ENCODE measurements around the gene MOSPD2.

MOSPD2 gene

DNA sequence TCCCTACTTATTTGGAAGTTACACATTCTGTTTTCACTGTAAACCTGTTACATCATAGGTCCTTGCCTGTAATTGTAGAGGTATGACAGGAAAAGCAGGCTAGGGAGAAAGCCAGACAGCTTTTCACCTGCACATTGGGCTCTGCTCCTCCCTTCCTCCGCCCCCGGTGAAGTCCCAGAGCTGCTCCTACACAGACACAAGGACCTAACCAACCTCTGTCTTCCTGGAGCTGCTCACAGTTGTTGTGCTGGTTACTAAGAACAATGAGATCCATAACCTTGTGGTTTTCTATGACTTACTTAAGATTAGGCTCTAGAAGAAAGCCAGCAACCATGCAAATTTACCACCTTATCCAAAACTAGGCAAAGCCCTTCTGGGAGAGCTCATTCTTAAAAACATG, 40.0 kb downstream of the MOSPD2 start:
- Histone ChIP-seq H3K4me3 (replicated peaks; ENCODE audit: low read depth, low read length) (no peak overlapping the region), H3K27me3 (replicated peaks; ENCODE audit: control insufficient read depth, insufficient read depth, low read length) (no peaks in the 10 kb centered on the region), H3K36me3 (ENCODE audit: control insufficient read depth, insufficient read depth, low read length) (peaks cover 1% of the 10 kb centered on the region)
- no peak for DNase-seq (ENCODE audit: extremely low read depth, insufficient read length)
- TF ChIP-seq, protein P1, sequence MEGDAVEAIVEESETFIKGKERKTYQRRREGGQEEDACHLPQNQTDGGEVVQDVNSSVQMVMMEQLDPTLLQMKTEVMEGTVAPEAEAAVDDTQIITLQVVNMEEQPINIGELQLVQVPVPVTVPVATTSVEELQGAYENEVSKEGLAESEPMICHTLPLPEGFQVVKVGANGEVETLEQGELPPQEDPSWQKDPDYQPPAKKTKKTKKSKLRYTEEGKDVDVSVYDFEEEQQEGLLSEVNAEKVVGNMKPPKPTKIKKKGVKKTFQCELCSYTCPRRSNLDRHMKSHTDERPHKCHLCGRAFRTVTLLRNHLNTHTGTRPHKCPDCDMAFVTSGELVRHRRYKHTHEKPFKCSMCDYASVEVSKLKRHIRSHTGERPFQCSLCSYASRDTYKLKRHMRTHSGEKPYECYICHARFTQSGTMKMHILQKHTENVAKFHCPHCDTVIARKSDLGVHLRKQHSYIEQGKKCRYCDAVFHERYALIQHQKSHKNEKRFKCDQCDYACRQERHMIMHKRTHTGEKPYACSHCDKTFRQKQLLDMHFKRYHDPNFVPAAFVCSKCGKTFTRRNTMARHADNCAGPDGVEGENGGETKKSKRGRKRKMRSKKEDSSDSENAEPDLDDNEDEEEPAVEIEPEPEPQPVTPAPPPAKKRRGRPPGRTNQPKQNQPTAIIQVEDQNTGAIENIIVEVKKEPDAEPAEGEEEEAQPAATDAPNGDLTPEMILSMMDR (IDR thresholded peaks at IDR 0.05; ENCODE audit: insufficient read depth, low read length, poor library complexity, severe bottlenecking) = no peak

DNA sequence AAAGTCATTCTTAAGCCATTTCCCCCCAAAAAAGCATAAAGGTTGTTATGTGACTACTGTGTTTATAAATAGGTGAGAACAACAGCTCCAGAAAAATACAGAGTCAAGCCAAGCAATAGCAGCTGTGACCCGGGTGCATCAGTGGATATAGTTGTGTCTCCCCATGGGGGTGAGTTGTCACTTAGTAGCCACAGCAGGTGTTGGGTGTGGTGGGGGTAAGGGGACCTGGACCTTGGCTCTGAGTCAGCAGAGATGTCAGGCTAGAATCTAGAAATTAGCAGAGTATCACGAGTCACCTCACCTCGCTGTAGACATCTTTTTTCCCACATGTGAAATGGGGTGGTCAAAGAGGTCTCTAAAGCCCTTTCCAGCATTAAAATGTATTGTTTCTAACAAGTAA, 42.4 kb downstream of the MOSPD2 start:
- no peaks in the 10 kb centered on the region for H3K27me3 ChIP-seq (replicated peaks; ENCODE audit: control insufficient read depth, insufficient read depth, low read length)
- no peak overlapping the region for H3K4me3 ChIP-seq (replicated peaks; ENCODE audit: low read depth, low read length)
- peaks cover 1% of the 10 kb centered on the region for H3K36me3 ChIP-seq (ENCODE audit: control insufficient read depth, insufficient read depth, low read length)
- TF ChIP-seq, protein P1 (IDR thresholded peaks at IDR 0.05; ENCODE audit: insufficient read depth, low read length, poor library complexity, severe bottlenecking) = no peak
- no peak for DNase-seq (ENCODE audit: extremely low read depth, insufficient read length)

DNA sequence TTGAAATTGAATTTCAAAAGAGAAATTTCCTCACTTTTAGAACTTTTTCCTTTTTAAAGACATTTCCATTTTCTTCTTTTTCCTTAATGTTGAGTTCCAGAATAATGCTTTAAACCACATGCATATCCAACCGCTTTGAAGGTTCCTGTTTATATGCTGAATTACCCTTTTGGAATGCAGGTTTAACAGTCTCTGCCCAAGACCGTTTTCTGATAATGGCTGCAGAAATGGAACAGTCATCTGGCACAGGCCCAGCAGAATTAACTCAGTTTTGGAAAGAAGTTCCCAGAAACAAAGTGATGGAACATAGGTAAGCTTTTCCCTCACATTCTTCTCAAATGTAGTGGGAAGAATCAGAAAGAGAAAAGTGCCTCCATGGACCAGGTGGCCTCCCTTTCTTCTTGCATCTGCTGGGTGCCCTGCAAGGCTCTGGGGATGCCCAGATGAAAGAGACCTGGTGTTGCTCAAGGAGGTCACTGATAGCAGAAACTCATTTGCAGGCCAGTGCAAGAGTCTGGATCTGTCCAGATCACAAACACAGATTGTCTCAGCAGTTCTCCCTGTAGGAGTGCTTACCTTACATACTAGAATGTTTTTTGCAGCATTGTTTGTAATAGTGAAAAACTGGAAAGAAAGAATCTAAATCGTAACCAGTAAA, 42.9 kb downstream of the MOSPD2 start:
- H3K27me3 ChIP-seq (replicated peaks; ENCODE audit: control insufficient read depth, insufficient read depth, low read length) = no peaks in the 10 kb centered on the region
- TF ChIP-seq, protein P1 (IDR thresholded peaks at IDR 0.05; ENCODE audit: insufficient read depth, low read length, poor library complexity, severe bottlenecking) = no peak
- no peak for DNase-seq (ENCODE audit: extremely low read depth, insufficient read length)
- H3K4me3 ChIP-seq (replicated peaks; ENCODE audit: low read depth, low read length) = no peak overlapping the region
- peaks cover 1% of the 10 kb centered on the region for H3K36me3 ChIP-seq (ENCODE audit: control insufficient read depth, insufficient read depth, low read length)

DNA sequence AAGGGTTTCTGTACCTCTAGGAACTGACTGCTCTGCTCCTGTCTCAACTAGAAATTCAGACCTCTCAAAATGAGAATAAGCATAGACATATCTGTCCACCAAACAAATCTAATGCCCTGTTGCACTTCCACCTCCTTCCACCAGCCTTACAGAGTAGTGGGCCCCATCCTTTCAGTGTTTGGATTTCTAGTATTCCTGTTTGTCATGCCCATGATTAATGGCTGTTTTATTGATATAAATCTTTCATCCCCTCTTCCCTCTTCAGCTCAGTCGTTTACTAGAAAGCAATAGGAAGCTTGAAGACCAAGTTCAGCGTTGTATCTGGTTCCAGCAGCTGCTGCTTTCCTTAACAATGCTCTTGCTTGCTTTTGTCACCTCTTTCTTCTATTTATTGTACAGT, 46.2 kb downstream of the MOSPD2 start:
- H3K4me3 ChIP-seq (replicated peaks; ENCODE audit: low read depth, low read length) = no peak overlapping the region
- H3K27me3 ChIP-seq (replicated peaks; ENCODE audit: control insufficient read depth, insufficient read depth, low read length) = no peaks in the 10 kb centered on the region
- TF ChIP-seq, protein P1 (IDR thresholded peaks at IDR 0.05; ENCODE audit: insufficient read depth, low read length, poor library complexity, severe bottlenecking) = no peak
- no peaks in the 10 kb centered on the region for H3K36me3 ChIP-seq (ENCODE audit: control insufficient read depth, insufficient read depth, low read length)
- no peak for DNase-seq (ENCODE audit: extremely low read depth, insufficient read length)

DNA sequence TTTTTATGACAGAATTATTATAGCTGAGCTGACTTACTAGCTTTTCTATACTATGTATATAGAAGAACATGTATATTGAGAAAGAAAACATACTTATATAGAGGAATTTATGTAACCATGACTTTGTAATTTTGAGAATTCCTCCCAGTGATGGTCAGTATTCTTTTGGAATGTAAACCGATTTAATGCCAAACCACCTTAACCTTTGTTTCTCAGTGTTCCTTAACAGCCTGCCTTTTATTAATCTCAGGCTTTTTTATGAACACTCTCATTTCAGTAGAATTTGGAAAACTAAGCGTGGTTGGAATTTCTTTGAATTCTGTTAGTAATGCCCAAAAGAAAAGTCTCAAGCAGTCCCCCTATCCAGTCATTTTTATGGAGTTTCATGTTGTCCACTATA, 47.0 kb downstream of the MOSPD2 start:
- Histone ChIP-seq H3K27me3 (replicated peaks; ENCODE audit: control insufficient read depth, insufficient read depth, low read length) (no peaks in the 10 kb centered on the region), H3K4me3 (replicated peaks; ENCODE audit: low read depth, low read length) (no peak overlapping the region), H3K36me3 (ENCODE audit: control insufficient read depth, insufficient read depth, low read length) (no peaks in the 10 kb centered on the region)
- no peak for DNase-seq (ENCODE audit: extremely low read depth, insufficient read length)
- TF ChIP-seq, protein P1 (IDR thresholded peaks at IDR 0.05; ENCODE audit: insufficient read depth, low read length, poor library complexity, severe bottlenecking) = no peak

DNA sequence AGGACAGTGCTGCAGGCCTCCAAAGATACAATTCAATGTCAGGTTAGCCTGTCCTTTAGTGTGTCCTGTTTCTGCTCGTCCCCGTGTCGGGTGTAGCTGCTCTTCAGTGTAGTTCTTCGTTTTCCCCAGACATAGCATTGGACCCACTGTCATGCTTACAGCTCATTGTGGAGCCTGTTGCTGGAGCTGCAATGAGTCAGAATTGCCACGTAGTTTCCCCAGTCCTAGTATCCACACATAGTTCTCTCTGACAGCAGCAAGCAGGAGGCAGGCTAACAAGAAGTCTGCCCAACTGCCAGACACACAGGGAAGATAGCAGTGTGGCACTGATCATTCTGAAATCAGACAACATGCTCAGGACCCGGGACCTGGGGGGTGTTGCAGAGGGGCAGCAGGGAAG, 49.2 kb downstream of the MOSPD2 start:
- TF ChIP-seq, protein P1 (IDR thresholded peaks at IDR 0.05; ENCODE audit: insufficient read depth, low read length, poor library complexity, severe bottlenecking) = no peak
- no peaks in the 10 kb centered on the region for H3K36me3 ChIP-seq (ENCODE audit: control insufficient read depth, insufficient read depth, low read length)
- DNase-seq (ENCODE audit: extremely low read depth, insufficient read length) = no peak
- H3K27me3 ChIP-seq (replicated peaks; ENCODE audit: control insufficient read depth, insufficient read depth, low read length) = no peaks in the 10 kb centered on the region
- H3K4me3 ChIP-seq (replicated peaks; ENCODE audit: low read depth, low read length) = no peak overlapping the region
